ENCODE results near the gene TCF3. TPM values are rescaled to one million over a fixed set of nuclear protein-coding genes. Genes with fewer than 3 reads are reported as not detected.
A peak's percentile ranks its signal among the peaks of the same experiment; 100 is the strongest.

Gene TCF3
- total and polyA plus RNA-seq, 2 donors (not counting 1 experiment from before 2014, with no cell fraction given): 39.3 to 54.7 TPM

DNA sequence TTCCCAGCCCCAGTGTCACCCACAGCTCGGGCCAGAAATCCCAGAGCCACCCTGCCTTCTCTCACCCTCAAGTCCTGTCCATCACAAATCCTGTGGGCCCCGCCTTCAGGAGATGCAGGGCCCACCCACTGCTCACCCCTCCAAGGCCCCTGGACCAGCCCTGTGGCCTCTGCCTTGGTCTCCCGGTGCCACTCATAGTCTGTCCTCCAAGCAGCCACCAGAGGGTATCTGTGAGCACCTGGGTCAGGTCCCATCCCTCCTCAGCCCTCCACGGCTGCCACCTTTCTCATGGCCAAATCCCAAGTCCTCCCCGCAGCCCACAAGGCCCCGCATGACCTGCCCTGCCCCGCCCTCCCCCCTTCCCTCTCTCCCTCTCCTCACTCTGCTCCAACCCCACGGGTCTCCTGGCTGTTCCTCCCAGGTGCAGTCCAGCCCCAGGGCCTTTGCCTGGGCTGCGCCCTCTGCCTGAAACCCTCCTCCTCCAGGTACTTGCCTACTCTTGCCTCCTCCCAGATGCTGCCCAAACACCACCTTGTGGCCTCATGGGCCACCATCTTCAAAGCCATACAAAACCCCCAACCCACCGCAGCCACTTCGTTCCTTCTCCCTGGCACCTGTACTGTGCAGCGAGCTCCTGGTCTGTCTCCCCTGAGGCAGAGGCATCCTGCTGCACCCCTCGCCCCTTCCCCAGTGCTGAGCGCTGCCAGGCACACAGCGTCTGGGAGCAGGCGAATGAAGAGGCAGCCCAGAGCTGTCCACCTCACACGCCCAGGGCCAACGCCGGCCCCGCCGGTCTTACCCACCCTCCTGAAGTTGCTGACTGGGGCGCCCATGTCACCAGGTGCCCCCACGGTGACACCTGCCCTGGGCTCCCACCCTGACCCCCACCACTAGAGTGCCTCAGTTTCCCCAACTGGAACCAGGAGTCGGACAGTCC is 34.0 kb downstream of the TCF3 start:
- Histone ChIP-seq H3K4me1 (ENCODE audit: control insufficient read depth, extremely low read depth, insufficient read depth, low read length) (no peaks in the 10 kb centered on the region), H4K20me1 (ENCODE audit: control insufficient read depth, extremely low read depth, insufficient read depth, low read length) (no peaks in the 10 kb centered on the region), H3K79me2 (ENCODE audit: control insufficient read depth, insufficient read depth, low read length) (no peaks in the 10 kb centered on the region), H3K4me3 (replicated peaks in 1 of 4; ENCODE audit: control extremely low read depth in 1 of 4, insufficient read depth in 1 of 4, low read depth in 3 of 4, low read length in 4 of 4) (no peak overlapping the region), H3K27ac (ENCODE audit: insufficient read depth, low read length) (no peak overlapping the region), H3K9ac (ENCODE audit: insufficient read depth, low read length) (no peak overlapping the region), H3K4me2 (ENCODE audit: extremely low read depth, insufficient read depth, low read length) (no peak overlapping the region), H3K36me3 (ENCODE audit: control insufficient read depth, insufficient read depth, low read length) (peaks cover 28% of the 10 kb centered on the region), H2AFZ (ENCODE audit: low read length) (no peak overlapping the region), H3K9me3 (ENCODE audit: control insufficient read depth, insufficient read depth, low read depth, low read length) (no peaks in the 10 kb centered on the region), H3K27me3 (ENCODE audit: control insufficient read depth, insufficient read depth, low read length) (no peaks in the 10 kb centered on the region)
- peak in 1 of 2 donors; percentile 42 for TF ChIP-seq CTCF (conservative IDR thresholded peaks at IDR 0.05 in 1 of 2, IDR thresholded peaks at IDR 0.05 in 1 of 2; ENCODE audit: low read depth in 1 of 2, low read length in 2 of 2)
- no peak for TF ChIP-seq EZH2 (IDR thresholded peaks at IDR 0.05; ENCODE audit: low read length, missing control alignments)
- no peak for DNase-seq (ENCODE audit: low read depth in 2 of 2)

- no peaks in the 10 kb centered on the region for H3K9me3 ChIP-seq (ENCODE audit: control insufficient read depth, insufficient read depth, low read depth, low read length)
- no peak for DNase-seq (ENCODE audit: low read depth in 2 of 2)
- no peaks in the 10 kb centered on the region for H3K27me3 ChIP-seq (ENCODE audit: control insufficient read depth, insufficient read depth, low read length)
- TF ChIP-seq CTCF (conservative IDR thresholded peaks at IDR 0.05 in 1 of 2, IDR thresholded peaks at IDR 0.05 in 1 of 2; ENCODE audit: low read depth in 1 of 2, low read length in 2 of 2): no peak
- TF ChIP-seq EZH2 (IDR thresholded peaks at IDR 0.05; ENCODE audit: low read length, missing control alignments): no peak
- H3K9ac ChIP-seq (ENCODE audit: insufficient read depth, low read length): no peak overlapping the region
- H3K27ac ChIP-seq (ENCODE audit: insufficient read depth, low read length): no peak overlapping the region
- no peak overlapping the region for H3K4me2 ChIP-seq (ENCODE audit: extremely low read depth, insufficient read depth, low read length)
- no peak overlapping the region for H3K4me3 ChIP-seq (replicated peaks in 1 of 4; ENCODE audit: control extremely low read depth in 1 of 4, insufficient read depth in 1 of 4, low read depth in 3 of 4, low read length in 4 of 4)
- H3K79me2 ChIP-seq (ENCODE audit: control insufficient read depth, insufficient read depth, low read length): no peaks in the 10 kb centered on the region
- no peaks in the 10 kb centered on the region for H3K4me1 ChIP-seq (ENCODE audit: control insufficient read depth, extremely low read depth, insufficient read depth, low read length)
- H4K20me1 ChIP-seq (ENCODE audit: control insufficient read depth, extremely low read depth, insufficient read depth, low read length): no peaks in the 10 kb centered on the region
- H3K36me3 ChIP-seq (ENCODE audit: control insufficient read depth, insufficient read depth, low read length): peaks cover 40% of the 10 kb centered on the region
- no peak overlapping the region for H2AFZ ChIP-seq (ENCODE audit: low read length)
These were observed 35.5 kb downstream of the TCF3 start for GRCh38 chr19:1616875-1617274.

DNA sequence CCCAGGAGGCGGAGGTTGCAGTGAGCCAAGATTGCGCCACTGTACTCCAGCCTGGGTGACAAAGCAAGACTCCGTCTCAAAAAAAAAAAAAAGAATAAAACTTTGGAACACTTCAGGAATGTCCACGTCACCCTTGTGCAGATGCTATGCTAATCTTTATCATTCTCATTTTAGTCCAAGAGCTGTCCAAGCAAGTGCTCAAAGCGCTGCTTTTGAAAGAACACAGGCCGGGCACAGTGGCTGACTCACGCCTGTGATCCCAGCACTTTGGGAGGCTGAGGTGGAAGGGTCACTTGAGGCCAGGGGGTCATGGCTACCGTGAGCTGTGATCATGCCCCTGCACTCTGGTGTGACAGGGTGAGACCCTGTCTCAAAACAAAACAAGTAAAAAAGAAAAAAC is 36.0 kb downstream of the TCF3 start:
- H3K36me3 ChIP-seq (ENCODE audit: control insufficient read depth, insufficient read depth, low read length): peaks cover 41% of the 10 kb centered on the region
- no peak overlapping the region for H3K27ac ChIP-seq (ENCODE audit: insufficient read depth, low read length)
- no peaks in the 10 kb centered on the region for H4K20me1 ChIP-seq (ENCODE audit: control insufficient read depth, extremely low read depth, insufficient read depth, low read length)
- no peak overlapping the region for H3K9ac ChIP-seq (ENCODE audit: insufficient read depth, low read length)
- peak; percentile 36 to 60 for DNase-seq (ENCODE audit: low read depth in 2 of 2)
- no peaks in the 10 kb centered on the region for H3K27me3 ChIP-seq (ENCODE audit: control insufficient read depth, insufficient read depth, low read length)
- H3K4me3 ChIP-seq (replicated peaks in 1 of 4; ENCODE audit: control extremely low read depth in 1 of 4, insufficient read depth in 1 of 4, low read depth in 3 of 4, low read length in 4 of 4): no peak overlapping the region
- H3K9me3 ChIP-seq (ENCODE audit: control insufficient read depth, insufficient read depth, low read depth, low read length): no peaks in the 10 kb centered on the region
- H2AFZ ChIP-seq (ENCODE audit: low read length): no peak overlapping the region
- H3K79me2 ChIP-seq (ENCODE audit: control insufficient read depth, insufficient read depth, low read length): no peaks in the 10 kb centered on the region
- TF ChIP-seq CTCF (conservative IDR thresholded peaks at IDR 0.05 in 1 of 2, IDR thresholded peaks at IDR 0.05 in 1 of 2; ENCODE audit: low read depth in 1 of 2, low read length in 2 of 2) (no peak), EZH2 (IDR thresholded peaks at IDR 0.05; ENCODE audit: low read length, missing control alignments) (no peak)
- no peaks in the 10 kb centered on the region for H3K4me1 ChIP-seq (ENCODE audit: control insufficient read depth, extremely low read depth, insufficient read depth, low read length)
- no peak overlapping the region for H3K4me2 ChIP-seq (ENCODE audit: extremely low read depth, insufficient read depth, low read length)
